ENCODE measurements around the gene NIPAL3.

GRCh38 chr1:24425922-24426321 lies 10.3 kb downstream of the NIPAL3 start:
- TF ChIP-seq POLR2AphosphoS5 (IDR thresholded peaks at IDR 0.05; ENCODE audit: low read depth, low read length), result no peak
- no peak for TF ChIP-seq POLR2A (IDR thresholded peaks at IDR 0.05; ENCODE audit: low read depth, low read length)
- TF ChIP-seq TAF1 (IDR thresholded peaks at IDR 0.05; ENCODE audit: borderline replicate concordance, low read depth, low read length), result no peak
